Esophagus muscularis mucosa (tissue), 3 donors: ENCODE results near the gene ENOX1.

Experiments
- CTCF ChIP-seq, 3 experiments: fragments of 200-600 bp in 2 of 3; fragments of 450-650 bp in 1 of 3; sonication (generic) in 2 of 3; IDR thresholded peaks; one replicate each; pipeline ENCODE4 v1.5.1; 2017 to 2019; ENCODE audit warnings: antibody characterized with exemption in 3 of 3, mild to moderate bottlenecking in 2 of 3, moderate library complexity in 1 of 3
- POLR2A ChIP-seq: fragments of 450-650 bp; IDR thresholded peaks from one replicate; pipeline ENCODE4 v1.6.1; 2017; ENCODE audit warnings: antibody characterized with exemption, moderate library complexity, mild to moderate bottlenecking, low read depth

GRCh38 chr13:43376596-43376995 lies 410.2 kb downstream of the ENOX1 start:
- no peak for TF ChIP-seq CTCF (IDR thresholded peaks at IDR 0.05)
- no peak for TF ChIP-seq POLR2A
